HG02970 (cell line): ENCODE data around the gene P2RY6.

Experiments used
- ATAC-seq: cut with Tn5 transposase; IDR thresholded peaks from one replicate; pipeline ENCODE4 v1.9.1; 2021; ENCODE audit warnings: mild to moderate bottlenecking, moderate library complexity, moderate number of reproducible peaks; ENCODE audit not compliant: unreplicated experiment, low FRiP score

Gene P2RY6

GRCh38 chr11:73236205-73236765 lies 35.9 kb upstream of the P2RY6 start:
- no peak for ATAC-seq

DNA sequence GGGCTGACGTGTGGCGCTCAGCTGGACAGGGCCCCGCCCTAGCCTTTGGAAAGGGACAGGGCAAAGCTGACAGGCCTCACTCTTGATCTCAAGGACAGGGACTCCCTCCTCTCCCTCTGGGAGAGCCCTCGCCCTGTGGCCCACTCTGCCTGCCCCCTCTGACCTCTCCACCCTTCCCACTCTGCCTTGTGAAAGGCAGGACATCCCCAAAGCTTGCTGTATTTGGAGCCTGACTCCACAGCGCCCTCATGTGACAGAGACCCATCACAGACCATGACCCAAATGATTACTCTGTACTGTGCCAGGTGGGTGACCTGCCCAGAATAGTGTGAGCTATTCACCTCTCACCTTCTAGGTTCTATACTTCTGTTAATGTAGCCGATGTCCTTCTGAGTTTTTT lies 35.3 kb upstream of the P2RY6 start:
- no peak for ATAC-seq

GRCh38 chr11:73237471-73238290 lies 34.5 kb upstream of the P2RY6 start:
- no peak for ATAC-seq

DNA sequence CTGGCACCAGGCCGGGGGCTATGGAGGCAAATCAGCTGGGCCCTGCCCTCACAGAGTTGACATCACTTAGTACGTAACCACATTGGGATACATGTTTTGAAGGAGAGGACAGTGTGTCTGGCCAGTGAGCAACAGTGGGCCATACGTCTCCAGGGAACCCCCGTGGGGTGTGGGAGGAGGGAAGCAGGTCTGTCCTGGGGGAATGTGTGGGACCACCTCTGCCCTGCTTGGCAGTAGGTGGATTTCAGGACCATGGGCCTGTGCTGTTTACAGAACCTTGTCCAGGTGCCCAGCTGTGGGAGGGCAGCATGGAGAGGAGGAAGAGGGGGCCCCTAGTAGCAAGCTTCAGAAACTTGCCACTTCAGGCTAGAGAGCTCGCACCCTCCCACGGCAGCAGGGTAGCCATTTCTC lies 33.0 kb upstream of the P2RY6 start:
- no peak for ATAC-seq

DNA sequence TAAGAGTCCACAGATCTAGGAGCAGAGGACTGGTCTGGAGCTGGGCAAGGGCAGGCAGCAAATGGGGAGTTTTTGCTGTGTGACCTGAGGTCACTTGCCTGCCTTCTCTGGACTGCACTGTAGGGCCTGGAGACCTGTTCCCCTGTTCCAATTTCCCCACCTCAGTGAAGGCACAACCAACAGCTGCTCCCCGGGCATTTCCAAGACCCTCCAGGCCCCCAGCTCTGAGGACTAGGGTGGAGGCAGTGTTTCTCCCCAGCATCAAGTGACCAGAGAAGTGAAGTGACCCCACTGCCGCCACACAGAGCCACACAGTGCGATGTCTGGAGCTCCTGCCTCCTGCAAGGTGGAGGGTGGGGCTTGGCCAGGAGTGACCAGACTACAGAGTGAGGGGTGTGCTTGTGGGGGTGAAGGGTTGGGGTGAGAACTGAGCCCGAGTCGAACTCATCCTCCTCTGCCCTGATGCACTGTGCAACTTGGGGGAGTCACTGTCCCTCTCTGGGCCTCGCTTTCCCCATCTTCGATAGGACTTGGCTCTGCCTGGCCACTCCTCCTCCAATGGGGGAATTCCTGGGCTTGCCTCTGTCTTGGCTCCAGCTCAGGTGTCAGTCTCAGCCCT lies 32.5 kb upstream of the P2RY6 start:
- no peak for ATAC-seq

DNA sequence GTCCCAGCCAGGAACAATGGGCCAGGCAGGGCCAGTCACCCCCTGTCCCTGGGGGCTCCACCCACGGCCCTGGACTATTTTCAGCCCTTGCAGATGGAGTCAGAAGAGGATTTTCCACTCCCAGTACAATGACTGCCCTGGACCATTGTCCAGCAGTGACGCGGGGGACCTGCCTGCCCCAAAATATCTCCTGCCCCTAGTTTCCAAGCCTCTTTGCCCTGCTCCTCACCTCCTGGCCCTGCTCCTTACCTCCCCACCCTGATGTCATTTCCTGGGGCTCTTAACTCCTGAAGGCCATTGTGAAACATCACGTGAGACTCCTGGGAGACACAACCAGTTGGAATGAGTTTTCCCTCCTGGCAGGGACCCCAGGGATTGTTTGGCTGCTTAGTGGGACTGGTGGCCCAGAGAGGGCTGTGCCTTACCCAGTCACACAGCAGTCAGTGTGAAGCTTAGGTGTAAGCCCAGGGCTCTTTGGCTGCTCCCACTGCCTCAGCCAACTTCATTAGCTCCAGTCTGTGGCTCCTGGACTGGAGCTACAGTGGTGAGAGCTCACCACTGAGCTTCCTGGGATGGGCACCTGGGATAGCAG lies 31.9 kb upstream of the P2RY6 start:
- no peak for ATAC-seq

DNA sequence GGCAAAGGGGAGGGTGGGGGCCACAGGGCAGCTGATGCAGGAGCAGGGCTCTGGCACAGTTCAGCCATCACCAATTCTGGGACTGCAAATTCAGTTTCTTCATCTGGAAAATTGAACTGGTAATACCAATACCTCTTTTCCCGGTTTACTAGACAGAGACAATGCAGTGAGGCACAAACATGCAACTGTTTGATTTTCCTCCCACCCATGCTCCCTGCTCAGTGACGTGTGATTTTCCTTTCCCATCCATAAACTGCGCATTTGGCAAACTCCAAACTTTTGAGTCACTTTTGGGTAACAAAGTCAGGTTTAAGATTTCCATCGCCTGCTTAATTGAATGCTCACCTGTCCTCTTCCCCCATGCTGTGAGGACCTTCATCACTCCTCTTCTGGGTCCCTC lies 30.8 kb upstream of the P2RY6 start:
- no peak for ATAC-seq

- ATAC-seq = peak; percentile 61
These were observed 29.7 kb upstream of the P2RY6 start for GRCh38 chr11:73242251-73243092.

DNA sequence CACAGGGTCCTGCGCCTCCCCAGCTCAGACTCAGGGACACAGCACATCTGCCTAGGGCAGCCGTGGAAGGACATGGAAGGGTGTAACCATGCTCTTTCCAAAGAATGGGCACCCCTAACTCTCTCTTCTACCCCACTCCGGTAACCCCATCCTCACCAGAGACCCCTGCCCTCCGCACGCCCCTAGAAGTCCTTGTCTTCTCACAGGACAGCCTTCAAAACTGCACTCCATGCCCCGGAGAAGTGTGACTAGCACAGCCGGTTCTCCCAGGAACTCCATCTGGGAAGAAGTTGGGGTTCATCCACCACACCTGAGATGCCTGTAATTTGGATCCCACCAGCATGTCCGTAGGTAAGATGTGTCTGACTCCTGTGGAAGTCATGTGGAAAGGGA lies 29.0 kb upstream of the P2RY6 start:
- ATAC-seq = no peak

- no peak for ATAC-seq
These were observed 27.4 kb upstream of the P2RY6 start for GRCh38 chr11:73244589-73245240.

GRCh38 chr11:73245461-73245860 lies 26.7 kb upstream of the P2RY6 start:
- no peak for ATAC-seq

DNA sequence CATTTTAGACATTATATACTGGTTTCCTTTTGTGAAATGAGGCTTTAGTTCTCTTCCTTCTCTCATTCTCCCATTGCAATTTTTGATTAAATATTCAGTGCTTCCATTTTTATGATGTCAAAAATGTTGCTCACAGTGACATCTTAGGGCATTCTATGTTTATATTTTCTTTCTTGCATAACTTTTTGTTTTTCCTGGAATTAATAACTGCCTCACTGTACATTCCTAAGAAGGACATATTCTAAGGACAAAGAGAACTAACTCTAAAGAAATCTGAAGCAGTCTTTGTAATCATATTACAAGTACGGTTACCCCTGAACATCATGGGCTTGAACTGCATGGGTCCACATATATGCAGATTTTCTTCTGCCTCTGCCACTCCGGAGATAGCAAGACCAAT lies 25.8 kb upstream of the P2RY6 start:
- no peak for ATAC-seq

DNA sequence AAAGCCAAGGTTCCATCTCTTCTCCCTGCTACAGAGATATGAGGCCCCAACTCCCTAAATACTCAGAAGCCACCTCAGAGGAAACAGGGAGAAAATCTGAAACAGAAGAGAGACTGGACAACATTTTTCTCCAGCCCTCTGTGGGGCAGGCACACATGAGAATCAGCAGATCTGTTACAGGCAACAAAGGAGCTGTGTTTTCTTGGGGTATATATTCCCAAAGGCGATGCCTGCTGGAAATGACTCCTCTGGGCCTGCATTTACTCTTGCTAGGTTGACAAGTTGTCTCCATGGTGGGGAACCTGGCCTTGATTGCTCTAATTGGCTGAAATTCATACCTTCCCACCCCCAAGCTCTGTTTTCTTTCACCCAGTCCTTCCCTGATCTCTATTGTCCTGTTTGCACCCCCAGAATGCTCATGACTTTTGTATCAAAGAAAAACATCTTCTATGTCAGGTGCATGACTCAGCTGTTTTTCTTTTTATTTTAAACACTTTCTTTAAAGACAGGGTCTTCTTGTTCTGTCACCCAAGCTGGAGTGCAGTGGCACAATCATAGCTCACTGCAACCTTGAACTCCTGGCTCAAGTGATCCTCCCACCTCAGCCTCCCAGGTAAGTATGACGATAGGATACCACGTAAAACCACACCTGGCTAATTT lies 23.5 kb upstream of the P2RY6 start:
- no peak for ATAC-seq

GRCh38 chr11:73249304-73249703 lies 22.8 kb upstream of the P2RY6 start:
- ATAC-seq = no peak

DNA sequence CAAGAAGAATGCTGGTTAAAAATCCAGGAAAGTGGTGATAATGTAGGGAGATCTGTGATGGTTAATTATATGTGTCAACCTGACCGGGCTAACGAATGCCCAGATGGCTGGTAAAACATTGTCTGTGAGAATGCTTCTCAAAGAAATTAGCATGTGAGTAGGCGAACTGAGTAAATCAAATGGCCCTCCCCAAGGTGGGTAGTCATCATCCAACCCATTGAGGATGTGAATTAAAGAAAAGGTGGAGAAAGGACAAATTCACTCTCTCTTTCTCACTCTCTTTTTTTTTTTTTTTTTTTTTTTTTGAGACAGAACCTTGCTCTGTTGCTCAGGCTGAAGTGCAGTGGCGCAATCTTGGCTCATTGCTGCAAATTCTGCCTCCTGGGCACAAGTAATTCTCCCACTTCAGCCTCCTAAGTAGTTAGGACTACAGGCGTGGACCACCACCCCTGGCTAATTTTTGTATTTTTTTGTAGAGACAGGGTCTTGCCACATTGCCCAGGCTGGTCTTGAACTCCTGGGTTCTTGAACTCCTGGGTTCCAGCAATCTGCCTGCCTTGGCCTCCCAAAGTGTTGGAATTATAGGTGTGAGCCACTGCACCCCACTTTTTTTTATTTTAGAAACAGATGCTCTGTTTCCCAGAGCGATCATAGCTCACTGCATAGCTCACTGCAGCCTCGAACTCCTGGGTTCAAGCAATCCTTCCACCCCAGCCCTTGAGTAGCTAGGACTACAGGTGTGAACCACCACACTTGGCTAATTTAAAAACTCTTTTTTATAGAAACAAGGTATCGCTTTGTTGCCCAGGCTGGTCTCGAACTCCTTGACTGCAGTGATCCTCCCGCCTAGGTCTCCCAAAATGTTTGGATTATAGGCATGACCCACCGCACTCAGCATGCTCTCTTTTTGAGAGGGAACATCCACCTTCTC lies 22.0 kb upstream of the P2RY6 start:
- ATAC-seq = no peak

DNA sequence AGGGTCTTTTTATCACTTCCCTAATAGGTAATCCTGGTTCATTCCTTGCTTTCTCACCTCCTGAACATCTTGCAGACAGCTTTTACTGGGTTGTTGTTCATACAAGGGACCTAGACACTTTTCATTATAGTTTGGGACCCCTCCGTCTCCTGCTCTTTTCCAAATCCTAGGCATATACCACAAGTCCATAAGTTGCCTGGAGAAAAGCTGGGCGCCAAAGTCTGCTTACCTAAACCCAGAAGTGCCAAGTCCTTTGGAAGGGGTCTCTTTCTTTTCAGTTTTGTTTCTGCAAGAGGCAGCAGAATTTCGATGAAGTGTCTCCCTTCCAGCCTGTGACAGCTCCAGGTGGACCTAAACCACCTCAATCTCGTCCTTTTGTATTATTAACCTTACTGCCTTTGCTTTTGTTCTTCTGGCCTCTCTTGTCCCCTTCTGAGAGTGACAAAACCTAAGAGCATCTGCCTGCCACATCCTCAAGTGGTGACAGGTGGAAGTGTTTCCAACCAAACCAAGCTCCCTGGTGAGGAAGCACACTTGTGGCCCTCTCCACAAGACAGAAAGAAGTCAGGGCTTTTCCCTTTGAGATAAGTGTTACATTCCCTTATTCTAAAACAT lies 19.5 kb upstream of the P2RY6 start:
- ATAC-seq = no peak

DNA sequence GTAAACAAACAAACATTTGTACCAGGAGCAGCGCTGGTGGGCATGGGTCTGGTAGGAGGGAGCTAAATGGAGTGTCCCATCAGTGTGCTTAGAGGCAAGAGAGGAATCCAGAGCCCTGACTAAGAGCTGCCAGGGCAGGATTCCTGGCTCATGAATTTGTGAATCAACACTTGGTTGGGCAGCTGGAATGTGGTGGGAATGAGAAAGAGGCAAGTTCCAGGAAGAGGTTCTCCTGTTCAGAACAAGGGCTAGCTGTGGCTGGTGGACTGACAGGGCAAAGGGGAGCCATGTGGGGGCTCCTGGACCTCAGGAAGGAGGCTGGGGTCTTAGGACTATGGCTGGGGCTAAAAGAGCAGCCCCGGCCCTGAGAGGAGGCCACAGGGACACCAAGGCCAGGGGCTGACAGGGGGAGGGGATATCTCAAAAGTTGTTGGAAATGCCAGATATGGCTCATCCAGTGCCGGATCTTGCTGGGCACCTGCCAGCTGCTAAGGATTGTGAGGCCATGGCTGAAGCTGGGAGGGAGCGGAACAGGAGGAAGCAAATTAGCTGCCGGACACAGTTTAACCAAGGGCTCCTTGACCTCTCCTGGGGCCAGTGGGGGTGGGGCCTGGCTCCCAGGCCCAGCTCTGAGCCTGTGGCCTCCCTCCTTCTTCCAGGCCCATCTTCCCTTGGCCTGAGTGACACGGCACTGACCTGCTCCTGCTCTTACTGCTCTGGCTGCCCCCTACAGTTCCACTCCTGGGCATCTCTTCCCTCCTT lies 14.6 kb upstream of the P2RY6 start:
- ATAC-seq = no peak
